Heart right ventricle (tissue), 16 donors: Measurements from ENCODE around the gene KRTAP4-16. TPM values are rescaled to one million over a fixed set of nuclear protein-coding genes. Genes with fewer than 3 reads are reported as not detected.
"Not testable (repeated sequence)": the region's sequence is repeated elsewhere in the genome, so short reads cannot be mapped to it uniquely, and the experiment has no call there.

ENCODE experiments used
- ATAC-seq, 8 donors: fragments of 200-7000 bp; cut with Tn5 transposase; one replicate each; pipeline ENCODE4 v1.9.1; 2020; ENCODE audit warnings: mild to moderate bottlenecking in 8 of 8, moderate library complexity in 8 of 8, moderate number of reproducible peaks in 1 of 8
- DNase-seq, 2 donors: peaks; one replicate each; pipeline ENCODE4 v3.0.0-alpha.2; 2020
- H3K27ac ChIP-seq, 10 donors: fragments of 200-600 bp; sonication (generic) in 2 of 10; one replicate each; pipeline versions ENCODE4 v1.5.0 to v1.8.0; 2020 to 2022; ENCODE audit warnings: mild to moderate bottlenecking in 3 of 10
- H3K27me3 ChIP-seq, 7 donors: fragments of 200-600 bp; one replicate each; pipeline ENCODE4 v1.8.0; 2021 to 2022; ENCODE audit warnings: mild to moderate bottlenecking in 2 of 7
- H3K36me3 ChIP-seq, 9 donors: fragments of 200-600 bp; sonication (generic) in 1 of 9; one replicate each; pipeline versions ENCODE4 v1.5.0 to v1.8.0; 2020 to 2022; ENCODE audit warnings: mild to moderate bottlenecking in 2 of 9
- H3K4me1 ChIP-seq, 9 donors: fragments of 200-600 bp; sonication (generic) in 1 of 9; one replicate each; pipeline versions ENCODE4 v1.5.0 to v1.8.0; 2020 to 2022; ENCODE audit warnings: mild to moderate bottlenecking in 4 of 9
- H3K4me3 ChIP-seq, 10 donors: fragments of 200-600 bp; sonication (generic) in 2 of 10; one replicate each; pipeline versions ENCODE4 v1.5.0 to v1.8.0; 2020 to 2022; ENCODE audit warnings: mild to moderate bottlenecking in 7 of 10, moderate library complexity in 2 of 10
- H3K9me3 ChIP-seq, 11 donors: fragments of 200-600 bp in 10 of 11; sonication (generic) in 2 of 11; one replicate each; pipeline versions ENCODE4 v1.5.0 to v1.8.0; 2013 to 2022; ENCODE audit warnings: mild to moderate bottlenecking in 2 of 11, control low read depth in 1 of 11, moderate library complexity in 1 of 11
- WGBS, 2 donors: extraction: QIAGEN DNeasy Blood & Tissue Kit; methylation state at CpG; one replicate each; pipeline ENCODE4 v1.1.7; 2013; ENCODE audit warnings: inconsistent platforms in 1 of 2; 5-methylcytosine and 5-hydroxymethylcytosine counted together
- intact Hi-C, 10 donors: fragments of 100-400 bp; cut with DNase I; formaldehyde crosslinking; loops; one replicate each; pipeline versions ENCODE4 v1.11.1 to v1.14.2; 2022
- polyA plus RNA-seq, 2 donors: library from polyadenylated mRNA; stranded (reverse); fragments of 200-250 nt; gene quantifications; one replicate each; pipeline ENCODE4 v1.2.3, GENCODE V29; 2013
- total RNA-seq, 10 donors: library from RNA; stranded (reverse); fragmentation: NEBNext Ultra II Directional in 3 of 10; extraction: Animal tissue kit (Norgen Biotek cat#: 25700) in 3 of 10; gene quantifications; one replicate each; pipeline versions ENCODE4 v1.2.1 to v1.2.4, GENCODE V29; 2021 to 2023
- TF ChIP-seq, protein P1 (sequence below), 9 donors: fragments of 200-600 bp; sonication (generic) in 2 of 9; IDR thresholded peaks; one replicate each; pipeline versions ENCODE4 v1.5.0 to v1.8.0; 2021 to 2022; ENCODE audit warnings: antibody characterized with exemption in 9 of 9, mild to moderate bottlenecking in 5 of 9, moderate library complexity in 1 of 9
- donor health status: Arrhythmogenic right ventricular cardiomyopathy.
- donor health status: ischemic (EF 13 %, LVEDD 7.1; RV severe dilation, severe dysfunction).
- donor health status: healthy with polysubstance abuse.
- donor health status: DM: no; HTN: yes; CAD: no.
- donor health status: DM: no; HTN: no; CAD: no.
- donor health status: ischemic (EF 25% LVEDD 6.9; RV normal size, moderate dysfunction).
- donor health status: ischemic (EF 25% LVEDD 5.7; RV mildly dilated, moderate dysfunction).
- donor health status: healthy.
- donor health status: DM: yes; HTN: yes; CAD: no.
- donor health status: Ischemic cardiomyopathy.
- donor health status: ischemic (EF 35%, LVEDD 5.7; RV mildly dilated, moderate dysfunction).
- donor health status: nonischemic (EF 11% LVEDD 7.7; RV severe dilation, severe dysfunction).
- donor health status: DM: yes; HTN: yes; CAD: no.
- donor health status: PGD.
- donor health status: ischemic (EF 29% LVEDD 5.4; RV normal size, mild dysfunction).
- donor health status: nonischemic (EF 23%, LVEDD 6.1; RV moderate dilation, normal function).

KRTAP4-16 gene
- total and polyA plus RNA-seq, 12 donors: not detected

GRCh38 chr17:41071606-41072360, 30.2 kb downstream of the KRTAP4-16 start:
- intact Hi-C loops: no loop called here
- no peak for ATAC-seq
- 80 to 86% methylated on average over 5 of the region's 5 CpGs for WGBS, 2 donors
- H3K36me3 ChIP-seq: no peaks in the 10 kb centered on the region
- H3K4me1 ChIP-seq: no peaks in the 10 kb centered on the region
- H3K9me3 ChIP-seq: no peaks in the 10 kb centered on the region
- H3K4me3 ChIP-seq: no peak overlapping the region
- TF ChIP-seq, protein P1, sequence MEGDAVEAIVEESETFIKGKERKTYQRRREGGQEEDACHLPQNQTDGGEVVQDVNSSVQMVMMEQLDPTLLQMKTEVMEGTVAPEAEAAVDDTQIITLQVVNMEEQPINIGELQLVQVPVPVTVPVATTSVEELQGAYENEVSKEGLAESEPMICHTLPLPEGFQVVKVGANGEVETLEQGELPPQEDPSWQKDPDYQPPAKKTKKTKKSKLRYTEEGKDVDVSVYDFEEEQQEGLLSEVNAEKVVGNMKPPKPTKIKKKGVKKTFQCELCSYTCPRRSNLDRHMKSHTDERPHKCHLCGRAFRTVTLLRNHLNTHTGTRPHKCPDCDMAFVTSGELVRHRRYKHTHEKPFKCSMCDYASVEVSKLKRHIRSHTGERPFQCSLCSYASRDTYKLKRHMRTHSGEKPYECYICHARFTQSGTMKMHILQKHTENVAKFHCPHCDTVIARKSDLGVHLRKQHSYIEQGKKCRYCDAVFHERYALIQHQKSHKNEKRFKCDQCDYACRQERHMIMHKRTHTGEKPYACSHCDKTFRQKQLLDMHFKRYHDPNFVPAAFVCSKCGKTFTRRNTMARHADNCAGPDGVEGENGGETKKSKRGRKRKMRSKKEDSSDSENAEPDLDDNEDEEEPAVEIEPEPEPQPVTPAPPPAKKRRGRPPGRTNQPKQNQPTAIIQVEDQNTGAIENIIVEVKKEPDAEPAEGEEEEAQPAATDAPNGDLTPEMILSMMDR (IDR thresholded peaks at IDR 0.05): no peak
- peaks cover 0 to 20% (median 8%) of the 10 kb centered on the region in 7 donors for H3K27me3 ChIP-seq
- H3K27ac ChIP-seq: no peak overlapping the region
- no peak for DNase-seq

GRCh38 chr17:41069031-41069430, 33.0 kb downstream of the KRTAP4-16 start:
- 72 to 76% methylated on average over 3 of the region's 3 CpGs for WGBS, 2 donors
- DNase-seq (no peak), ATAC-seq (no peak)
- Histone ChIP-seq H3K4me1 (no peaks in the 10 kb centered on the region), H3K9me3 (no peaks in the 10 kb centered on the region), H3K36me3 (no peaks in the 10 kb centered on the region), H3K27ac (no peak overlapping the region), H3K4me3 (no peak overlapping the region), H3K27me3 (peaks cover 0 to 21% (median 13%) of the 10 kb centered on the region in 7 donors)
- intact Hi-C loops: loop anchor here in 1 of 10 donors (5.0 kb wide), 1 partner anchor 48 kb away; the partner anchor contains the start of gene KRTAP4-11
- TF ChIP-seq, protein P1 (IDR thresholded peaks at IDR 0.05): no peak

DNA sequence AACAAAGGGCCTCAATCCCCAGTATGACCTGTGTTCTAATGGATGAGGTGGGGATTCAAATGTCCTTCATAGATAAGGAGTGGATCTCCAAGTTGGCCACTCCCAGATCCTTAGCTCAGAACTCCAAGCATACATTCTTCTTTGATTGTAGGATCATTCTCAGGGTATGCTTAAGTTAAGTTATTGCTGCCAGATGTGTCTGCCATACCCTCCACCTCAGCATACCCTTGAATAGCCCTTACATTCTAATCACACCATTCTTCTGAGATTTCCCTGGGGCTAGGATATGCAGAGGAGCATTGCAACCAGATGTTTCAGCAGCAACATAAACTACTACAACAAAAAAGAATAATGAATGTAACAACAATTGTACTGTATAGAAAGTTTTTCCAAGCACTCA, 34.7 kb downstream of the KRTAP4-16 start:
- H3K9me3 ChIP-seq: no peaks in the 10 kb centered on the region
- ATAC-seq (no peak), DNase-seq (no peak)
- intact Hi-C loops: loop anchor here in 1 of 10 donors (5.0 kb wide), 1 partner anchor 50 kb away; the partner anchor contains the start of gene KRTAP4-11
- H3K4me1 ChIP-seq: no peaks in the 10 kb centered on the region
- no peak overlapping the region for H3K27ac ChIP-seq
- TF ChIP-seq, protein P1 (IDR thresholded peaks at IDR 0.05): no peak
- H3K36me3 ChIP-seq: no peaks in the 10 kb centered on the region
- peaks cover 0 to 35% (median 18%) of the 10 kb centered on the region in 7 donors for H3K27me3 ChIP-seq
- H3K4me3 ChIP-seq: no peak overlapping the region

DNA sequence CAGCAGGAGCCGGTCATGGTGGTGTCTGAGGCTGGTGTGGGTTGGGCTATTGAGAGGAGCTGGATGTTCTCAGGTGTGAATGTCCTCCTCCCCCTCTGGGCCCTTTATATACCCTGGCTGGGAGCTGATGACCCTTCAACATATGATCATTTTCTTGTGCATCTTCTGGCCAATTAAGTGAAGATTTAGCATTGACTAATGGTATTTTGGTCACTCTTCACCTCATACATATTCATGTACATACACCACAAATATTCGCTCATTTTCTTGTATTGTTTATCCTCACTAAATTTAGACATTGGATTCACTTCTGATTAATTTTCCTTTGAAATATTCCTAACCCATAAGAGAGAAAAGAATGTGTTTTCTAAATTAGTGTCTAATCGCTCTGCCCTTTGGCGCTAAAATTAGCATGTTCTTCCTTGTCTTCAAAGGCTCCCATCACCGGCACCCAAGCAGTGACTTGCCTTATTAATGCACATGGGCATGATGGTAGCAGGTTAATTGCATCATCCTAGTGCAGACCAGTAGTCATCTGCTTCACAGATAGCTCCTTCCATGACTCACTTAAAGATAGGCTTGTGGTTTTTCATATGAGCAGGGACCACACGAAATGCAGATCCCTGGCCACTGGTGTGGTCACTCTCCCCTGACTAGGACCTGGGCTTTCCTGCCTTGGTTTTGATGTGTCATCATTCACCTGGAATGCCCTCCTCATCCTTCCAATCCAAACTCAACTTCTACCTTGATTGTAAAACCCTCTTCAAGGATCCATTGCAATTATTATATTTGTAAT, 36.0 kb downstream of the KRTAP4-16 start, which contains the start of gene KRTAP2-4:
Gene KRTAP2-4 (minus strand): TSS at position 51 of the 796 bp plus-strand sequence. CDS start 34 bp downstream, at position 17.
- intact Hi-C loops: loop anchor here in 1 of 10 donors (5.0 kb wide), 1 partner anchor 51 kb away; the partner anchor contains the start of gene KRTAP4-11
- no peak for DNase-seq
- WGBS, 2 donors: 82 to 87% methylated on average over 6 of the region's 6 CpGs
- ATAC-seq: no peak
- no peak within 1 kb of the TSS for H3K4me3 ChIP-seq
- H3K9me3 ChIP-seq: no peaks in the 10 kb centered on the region
- H3K36me3 ChIP-seq: no peaks in the 10 kb centered on the region
- H3K27ac ChIP-seq: no peak within 1 kb of the TSS
- peaks cover 0 to 41% (median 22%) of the 10 kb centered on the region in 7 donors for H3K27me3 ChIP-seq
- TF ChIP-seq, protein P1 (IDR thresholded peaks at IDR 0.05): no peak
- H3K4me1 ChIP-seq: no peaks in the 10 kb centered on the region

- not testable (repeated sequence) for H3K4me1 ChIP-seq, ATAC-seq
These were observed 36.9 kb downstream of the KRTAP4-16 start for GRCh38 chr17:41065016-41065689.

More at GRCh38 chr17:41065016-41065689, 36.9 kb downstream of the KRTAP4-16 start:
- H3K4me3 ChIP-seq, DNase-seq, H3K9me3 ChIP-seq, H3K36me3 ChIP-seq, H3K27ac ChIP-seq: not testable (repeated sequence)
- WGBS, 2 donors: 67 to 78% methylated on average over 7 of the region's 16 CpGs
- peaks cover 0 to 48% (median 28%) of the 10 kb centered on the region in 7 donors for H3K27me3 ChIP-seq
- intact Hi-C loops: loop anchor here in 1 of 10 donors (5.0 kb wide), 1 partner anchor 52 kb away; the partner anchor contains the start of gene KRTAP4-11
